ENCODE data around the gene SPHK1.

Gene SPHK1

DNA sequence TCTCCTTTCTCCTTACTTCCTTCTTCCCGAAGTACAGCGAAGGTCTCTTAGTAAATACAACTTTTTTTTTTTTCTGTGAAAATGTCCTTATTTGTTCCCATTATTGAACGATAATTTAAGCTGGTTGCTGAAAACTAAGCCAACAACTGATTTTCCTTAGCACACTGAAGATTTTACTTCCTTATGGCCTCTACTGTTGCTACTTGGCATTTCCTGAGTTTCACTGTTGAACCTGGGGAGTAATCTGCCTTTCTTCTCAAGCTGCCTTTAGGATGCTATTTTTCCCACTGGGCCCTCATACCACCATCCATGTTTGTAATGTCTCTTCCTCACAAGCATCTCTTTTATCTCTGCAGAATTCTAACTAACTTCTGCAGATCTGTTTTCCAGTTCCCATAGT, 42.4 kb downstream of the SPHK1 start:
- DNase-seq = no peak
- Mint-ChIP-seq H3K4me1 (peaks cover 30% of the 10 kb centered on the region), H3K27me3 (no peaks in the 10 kb centered on the region), H3K27ac (peak overlapping the region in 1 of 2 donors; percentile 29), H3K9me3 (no peaks in the 10 kb centered on the region), H3K4me3 (no peak overlapping the region)
- ATAC-seq = no peak

DNA sequence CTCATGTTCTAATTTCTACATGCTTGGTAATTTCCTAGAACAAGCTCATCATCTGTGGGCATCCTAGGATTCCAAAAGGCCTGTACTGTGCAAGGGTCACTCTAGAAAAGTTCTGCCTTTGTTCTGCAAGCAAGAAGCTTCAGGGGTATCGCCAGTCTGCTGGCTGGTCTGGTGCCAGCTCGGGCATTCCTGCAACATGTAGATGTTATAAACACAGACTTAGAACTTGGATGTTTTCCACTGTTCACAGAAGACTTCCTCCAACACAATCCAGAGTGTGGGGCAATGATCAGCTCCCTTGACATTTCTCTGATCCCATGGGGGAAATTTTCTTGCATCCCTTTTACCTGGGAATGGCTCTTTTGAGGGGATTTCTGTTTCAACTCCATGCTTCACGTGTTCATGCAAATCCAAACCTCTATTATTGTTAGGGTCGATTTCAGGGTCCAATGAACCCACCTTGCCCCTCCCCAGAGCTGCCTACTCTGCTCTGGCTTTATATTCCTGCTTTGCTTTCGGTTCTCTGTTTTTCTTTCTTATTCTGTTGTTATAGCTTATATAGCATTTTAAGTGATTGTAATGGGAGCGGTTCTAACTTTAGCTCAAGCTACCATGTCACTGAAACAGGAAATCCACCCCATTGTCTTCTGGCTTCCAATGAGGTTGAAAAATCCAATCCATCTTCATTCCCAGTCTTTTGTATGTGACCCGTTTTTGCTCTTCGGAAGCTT, 43.3 kb downstream of the SPHK1 start:
- H3K9me3 Mint-ChIP-seq = no peaks in the 10 kb centered on the region
- no peaks in the 10 kb centered on the region for H3K27me3 Mint-ChIP-seq
- no peak overlapping the region for H3K27ac Mint-ChIP-seq
- ATAC-seq (no peak), DNase-seq (no peak)
- peaks cover 33% of the 10 kb centered on the region for H3K4me1 Mint-ChIP-seq
- no peak overlapping the region for H3K4me3 Mint-ChIP-seq

DNA sequence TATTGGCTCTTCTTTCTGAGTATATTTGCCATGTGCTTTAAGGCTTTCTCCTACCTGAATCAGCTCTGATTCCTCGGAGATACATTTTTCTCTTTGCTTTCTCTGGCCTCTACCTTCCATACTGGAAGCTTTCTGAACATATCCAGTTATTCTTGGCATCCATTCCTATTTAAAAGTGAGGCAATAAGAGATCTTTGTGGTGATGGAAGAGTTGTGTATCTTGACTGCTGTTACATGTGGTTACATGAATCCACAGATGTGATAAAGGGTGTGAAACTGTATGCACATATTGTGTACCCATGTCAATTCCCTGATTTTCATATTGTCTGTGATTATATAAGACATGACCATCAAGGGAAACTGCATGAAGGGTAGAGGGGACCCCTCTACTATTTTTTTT, 44.1 kb downstream of the SPHK1 start:
- DNase-seq (no peak), ATAC-seq (no peak)
- Mint-ChIP-seq H3K4me1 (peaks cover 30% of the 10 kb centered on the region), H3K27me3 (no peaks in the 10 kb centered on the region), H3K4me3 (no peak overlapping the region), H3K27ac (no peak overlapping the region), H3K9me3 (no peaks in the 10 kb centered on the region)

DNA sequence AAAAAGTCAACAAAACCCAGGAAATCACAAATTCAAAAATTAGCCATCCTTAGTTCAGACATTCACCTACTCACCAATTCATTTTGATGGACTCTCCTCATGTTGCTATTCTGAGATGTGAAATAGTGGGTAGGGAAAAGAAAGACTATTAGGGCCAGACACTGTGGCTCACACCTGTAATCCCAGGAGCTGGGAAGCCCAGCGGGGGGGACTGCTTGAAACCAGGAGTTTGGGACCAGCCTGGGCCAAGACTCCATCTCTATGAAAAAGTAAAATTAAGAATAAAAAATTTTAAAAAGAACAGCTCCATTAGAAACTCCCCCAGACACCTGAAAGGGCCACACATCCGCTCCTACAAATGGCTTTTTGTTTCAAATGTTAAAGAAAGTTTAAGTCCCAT, 47.1 kb downstream of the SPHK1 start:
- Mint-ChIP-seq H3K4me1 (peaks cover 32% of the 10 kb centered on the region), H3K27me3 (no peaks in the 10 kb centered on the region), H3K27ac (no peak overlapping the region), H3K4me3 (no peak overlapping the region), H3K9me3 (no peaks in the 10 kb centered on the region)
- no peak for ATAC-seq
- DNase-seq = no peak

DNA sequence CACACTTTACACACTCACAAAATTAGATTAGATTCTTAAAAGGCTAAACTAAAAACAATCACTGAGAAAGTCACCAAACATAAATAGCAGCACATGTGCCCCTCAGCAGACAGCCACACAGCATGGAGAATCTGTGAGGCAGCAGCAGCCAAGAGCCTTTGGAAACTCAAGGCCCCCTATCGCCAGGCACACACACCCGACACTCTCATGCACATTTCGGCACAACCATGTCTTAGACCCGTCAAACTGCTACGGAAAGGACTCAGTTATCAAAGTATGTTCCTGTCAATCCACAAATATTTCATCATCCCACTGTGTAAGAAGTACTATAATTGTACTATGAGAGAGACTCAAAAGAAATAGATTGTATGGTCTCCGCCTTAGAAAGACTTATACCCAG, 47.6 kb downstream of the SPHK1 start:
- ATAC-seq (no peak), DNase-seq (no peak)
- H3K4me3 Mint-ChIP-seq = no peak overlapping the region
- H3K9me3 Mint-ChIP-seq = no peaks in the 10 kb centered on the region
- H3K4me1 Mint-ChIP-seq = peaks cover 32% of the 10 kb centered on the region
- no peak overlapping the region for H3K27ac Mint-ChIP-seq
- H3K27me3 Mint-ChIP-seq = no peaks in the 10 kb centered on the region

DNA sequence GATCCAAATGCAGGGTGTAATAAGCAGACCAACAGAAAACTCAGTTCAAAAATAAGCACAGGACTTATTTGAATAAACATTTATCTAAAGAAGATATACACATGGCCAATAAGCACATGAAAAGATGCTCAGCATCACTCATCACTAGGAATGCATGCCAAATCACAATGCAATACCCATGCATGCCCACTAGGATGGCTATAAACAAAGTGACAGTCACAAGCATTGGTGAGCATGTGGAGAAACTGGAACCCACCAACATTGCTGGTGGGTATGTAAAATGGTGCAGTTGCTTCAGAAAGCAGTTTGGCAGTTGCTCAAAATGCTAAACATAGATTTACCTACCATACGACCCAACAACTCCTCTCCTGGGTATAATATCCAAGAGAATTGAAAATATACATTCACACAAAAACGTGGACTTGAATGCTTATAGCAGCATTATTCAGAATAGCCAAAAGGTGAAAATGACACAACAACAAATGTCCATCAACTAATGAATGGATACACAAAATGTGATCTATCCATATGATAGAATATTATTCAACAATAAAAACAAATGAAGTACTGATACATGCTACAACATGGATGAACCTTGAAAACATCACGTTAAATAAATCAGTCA, 48.4 kb downstream of the SPHK1 start:
- H3K27ac Mint-ChIP-seq = no peak overlapping the region
- no peak for DNase-seq
- no peaks in the 10 kb centered on the region for H3K9me3 Mint-ChIP-seq
- H3K4me1 Mint-ChIP-seq = peaks cover 24% of the 10 kb centered on the region
- no peaks in the 10 kb centered on the region for H3K27me3 Mint-ChIP-seq
- no peak overlapping the region for H3K4me3 Mint-ChIP-seq
- peak; percentile 45 for ATAC-seq

DNA sequence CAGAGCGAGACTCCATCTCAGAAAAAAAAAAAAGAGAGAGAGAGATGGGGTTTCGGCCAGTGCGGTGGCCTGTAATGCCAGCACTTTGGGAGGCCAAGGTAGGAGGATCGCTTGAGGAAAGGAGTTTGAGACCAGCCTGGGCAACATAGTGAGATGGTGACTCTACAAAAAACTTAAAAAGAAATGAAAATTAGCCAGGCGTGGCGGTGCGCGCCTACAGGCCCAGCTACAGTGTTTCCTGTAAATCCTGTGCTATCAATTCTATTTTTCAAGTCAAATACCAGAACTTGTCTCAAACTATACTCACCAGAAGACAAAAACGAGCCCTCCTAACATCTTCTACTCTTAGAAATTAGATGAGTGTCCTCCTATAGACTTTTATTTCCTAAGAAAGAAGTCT, 49.3 kb downstream of the SPHK1 start:
- ATAC-seq (no peak), DNase-seq (no peak)
- Mint-ChIP-seq H3K4me3 (no peak overlapping the region), H3K4me1 (peaks cover 20% of the 10 kb centered on the region), H3K9me3 (no peaks in the 10 kb centered on the region), H3K27ac (no peak overlapping the region), H3K27me3 (no peaks in the 10 kb centered on the region)

DNA sequence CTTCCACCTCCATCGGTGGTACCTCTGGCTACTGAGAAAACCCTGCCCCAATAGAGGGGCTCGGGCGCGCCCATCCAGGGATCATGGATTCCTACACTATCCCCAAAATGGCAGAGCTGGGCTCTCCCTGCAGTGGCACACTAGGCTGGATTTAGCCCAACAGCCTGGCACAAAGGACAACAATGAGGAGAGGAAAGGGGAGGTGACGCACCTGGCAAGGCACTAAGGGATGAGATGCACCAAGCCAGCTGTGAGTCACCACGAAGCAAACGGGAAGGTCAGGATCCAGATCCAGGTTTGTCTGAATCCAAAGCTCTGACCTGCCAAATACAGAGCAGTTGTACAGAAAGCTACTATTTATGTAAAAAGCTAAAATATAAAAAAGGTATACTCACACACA, 50.5 kb downstream of the SPHK1 start:
- Mint-ChIP-seq H3K27me3 (no peaks in the 10 kb centered on the region), H3K9me3 (no peaks in the 10 kb centered on the region), H3K4me3 (no peak overlapping the region), H3K27ac (no peak overlapping the region), H3K4me1 (peaks cover 25% of the 10 kb centered on the region)
- DNase-seq (no peak), ATAC-seq (no peak)

DNA sequence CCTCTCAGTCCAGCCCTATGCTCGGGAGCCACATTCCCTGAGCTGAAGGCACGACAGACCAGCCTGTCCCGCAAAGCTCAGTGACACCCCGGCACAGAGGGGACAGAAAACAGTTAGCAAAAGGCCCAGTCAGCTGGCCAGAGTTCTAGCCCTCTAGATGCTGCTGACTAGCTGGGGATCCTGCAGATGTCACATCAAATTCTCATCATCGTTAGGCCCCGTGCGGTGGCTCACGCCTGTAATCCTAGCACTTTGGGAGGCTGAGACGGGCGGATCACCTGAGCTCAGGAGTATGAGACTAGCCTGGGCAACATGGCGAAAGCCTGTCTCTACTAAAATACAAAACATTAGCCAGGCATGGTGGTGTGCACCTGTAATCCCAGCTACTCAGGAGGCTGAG, 51.3 kb downstream of the SPHK1 start:
- Mint-ChIP-seq H3K27me3 (no peaks in the 10 kb centered on the region), H3K27ac (no peak overlapping the region), H3K4me3 (no peak overlapping the region), H3K4me1 (peaks cover 25% of the 10 kb centered on the region), H3K9me3 (no peaks in the 10 kb centered on the region)
- DNase-seq (no peak), ATAC-seq (no peak)
